Measurements from ENCODE around the gene EYA3.
"Not testable (repeated sequence)": the region's sequence is repeated elsewhere in the genome, so short reads cannot be mapped to it uniquely, and the experiment has no call there.

EYA3 gene

DNA sequence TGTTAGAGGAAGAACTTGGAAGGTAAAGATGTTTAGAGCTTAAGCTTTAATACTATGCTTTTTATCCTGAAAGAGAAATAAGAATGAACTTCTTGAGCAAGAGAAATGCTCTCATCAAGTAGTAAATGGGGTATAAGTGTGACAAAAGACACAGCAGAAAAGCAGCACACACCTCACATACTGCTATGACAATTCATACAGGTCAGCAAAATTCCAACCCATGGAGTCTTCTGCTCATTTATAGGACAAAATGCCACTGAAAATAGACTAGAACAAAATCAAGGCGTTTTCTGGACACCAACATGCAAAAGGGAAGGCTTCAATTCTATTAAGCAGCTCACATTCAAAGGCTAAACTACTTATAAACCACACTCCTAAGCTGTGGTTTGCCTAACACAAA is 61.2 kb downstream of the EYA3 start:
- DNase-seq, result no peak

- DNase-seq, result no peak
These were observed 62.1 kb downstream of the EYA3 start for GRCh38 chr1:28026329-28026728.

DNA sequence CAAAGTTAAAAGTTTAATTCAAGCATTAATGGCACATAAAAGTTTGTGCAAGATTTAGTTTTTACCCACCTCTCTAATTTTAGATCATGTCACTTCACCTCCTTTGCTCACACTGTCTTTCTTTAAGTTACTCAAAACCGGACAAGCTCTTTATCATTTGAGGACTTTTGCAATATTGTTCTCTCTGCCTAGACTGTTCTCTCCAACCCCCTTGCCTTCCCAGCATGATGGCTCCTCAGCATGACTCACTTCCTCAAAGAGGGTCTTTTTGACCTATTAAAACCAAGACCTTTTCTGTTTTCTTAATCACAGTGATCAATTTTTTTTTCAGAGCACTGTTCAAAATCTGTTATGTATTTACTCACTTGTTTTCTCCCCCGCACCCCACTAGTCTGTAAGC is 67.3 kb downstream of the EYA3 start:
- DNase-seq, result no peak

DNA sequence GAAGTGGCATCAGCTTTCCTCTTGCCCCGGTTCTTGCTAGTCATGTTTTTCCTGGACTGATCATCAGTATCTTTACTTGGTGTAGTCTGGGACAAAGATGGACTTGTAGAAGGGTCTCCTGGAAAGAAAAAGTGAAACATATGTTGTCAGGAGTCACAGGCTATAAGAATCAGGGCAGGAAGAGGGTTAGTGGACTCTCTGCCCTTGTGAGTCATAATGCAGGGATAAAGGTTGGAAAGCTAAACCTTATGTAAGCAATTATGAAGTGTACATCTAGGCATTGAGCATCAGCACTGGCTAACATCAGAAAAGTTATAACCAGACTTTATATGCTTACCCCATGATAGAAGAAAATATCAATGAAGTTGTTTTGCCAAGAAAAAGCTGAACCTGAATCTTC is 77.4 kb downstream of the EYA3 start:
- DNase-seq, result no peak

DNA sequence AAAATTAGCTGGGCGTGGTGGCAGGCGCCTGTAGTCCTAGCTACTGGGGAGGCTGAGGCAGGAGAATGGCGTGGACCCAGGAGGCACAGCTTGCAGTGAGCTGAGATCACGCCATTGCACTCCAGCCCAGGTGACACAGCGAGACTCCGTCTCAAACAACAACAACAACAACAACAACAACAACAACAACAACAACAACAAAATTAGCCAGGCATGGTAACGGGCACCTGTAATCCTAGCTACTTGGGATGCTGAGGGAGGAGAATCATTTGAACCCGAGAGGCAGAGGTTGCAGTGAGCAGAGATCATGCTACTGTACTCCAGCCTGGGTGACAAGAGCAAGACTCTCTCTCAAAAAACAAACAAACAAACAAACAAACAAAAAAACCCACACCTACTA is 85.3 kb downstream of the EYA3 start:
- not testable (repeated sequence) for DNase-seq

- DNase-seq, result no peak
These were observed 85.8 kb downstream of the EYA3 start for GRCh38 chr1:28002600-28002999.

DNA sequence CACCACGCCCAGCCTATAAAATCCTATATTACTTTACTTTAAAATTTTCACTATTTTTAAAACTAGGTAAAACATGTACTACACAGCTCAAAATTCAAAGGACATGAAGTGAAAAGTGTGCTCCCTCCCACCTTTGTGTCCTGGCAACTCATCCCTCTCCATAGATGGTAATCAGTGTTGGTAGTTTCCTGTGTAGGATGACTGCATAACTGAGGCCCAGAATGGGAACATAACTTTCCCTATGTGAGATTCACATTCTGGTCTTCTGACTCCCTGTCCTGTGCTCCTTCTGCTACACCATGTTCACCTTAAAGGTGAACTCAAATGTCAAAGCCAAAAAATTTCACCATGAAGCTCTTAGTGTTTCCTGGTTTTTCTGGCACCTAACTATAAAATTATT is 89.4 kb downstream of the EYA3 start:
- no peak for DNase-seq

DNA sequence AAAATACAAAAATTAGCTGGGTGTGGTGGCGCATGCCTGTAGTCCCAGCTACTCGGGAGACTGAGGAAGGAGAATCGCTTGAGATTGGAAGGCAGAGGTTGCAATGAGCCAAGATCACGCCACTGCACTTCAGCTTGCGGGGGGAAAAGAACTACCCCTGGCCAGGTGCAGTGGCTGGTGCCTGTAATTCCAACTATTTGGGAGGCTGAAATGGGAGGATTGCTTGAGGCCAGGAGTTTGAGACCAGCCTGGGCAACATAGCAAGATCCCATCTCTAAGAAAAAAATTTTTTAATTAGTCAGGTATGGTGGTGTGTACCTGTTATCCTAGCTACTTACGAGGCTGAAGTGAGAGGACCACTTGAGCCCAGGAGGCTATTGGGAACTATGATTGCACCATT is 93.9 kb downstream of the EYA3 start:
- DNase-seq, result not testable (repeated sequence)

GRCh38 chr1:27994060-27994459 is 94.3 kb downstream of the EYA3 start:
- no peak for DNase-seq

DNA sequence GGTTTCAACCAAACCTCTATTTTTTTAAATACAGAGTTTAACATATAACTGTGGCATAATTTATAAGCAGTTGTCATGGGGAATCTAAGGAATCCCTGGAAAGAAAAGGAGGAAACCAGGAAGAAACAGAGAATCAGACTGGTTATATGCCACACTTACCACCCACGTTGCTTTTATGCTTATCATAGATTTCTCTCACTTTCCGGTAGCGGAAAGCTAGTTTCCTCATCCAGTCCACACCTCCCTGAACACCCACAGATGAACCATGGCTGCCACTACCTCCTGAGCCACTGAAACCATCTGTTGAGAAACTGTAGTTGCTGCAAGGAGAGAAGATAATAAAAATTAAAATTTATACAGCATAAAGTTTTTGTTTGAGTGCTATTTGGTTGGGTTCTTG is 95.2 kb downstream of the EYA3 start:
- DNase-seq, result peak; percentile 38

DNA sequence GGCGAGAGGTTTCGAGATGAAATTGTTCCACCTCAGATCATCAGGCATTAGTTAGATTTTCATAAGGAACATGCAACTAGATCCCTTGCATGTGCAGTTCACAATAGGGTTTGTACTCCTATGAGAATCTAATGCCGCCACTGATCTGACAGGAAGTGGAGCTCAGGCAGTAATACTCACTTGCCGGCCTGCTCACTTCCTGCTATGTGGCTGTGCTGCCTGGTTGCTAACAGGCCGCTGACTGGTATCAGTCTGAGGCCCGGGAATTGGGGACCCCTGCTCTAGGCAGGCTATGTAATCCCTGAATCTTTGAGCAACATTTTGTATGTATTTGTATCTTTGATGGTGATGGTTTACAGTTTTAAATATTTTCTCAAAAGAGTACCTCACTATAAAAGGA is 96.1 kb downstream of the EYA3 start:
- peak; percentile 62 for DNase-seq

GRCh38 chr1:27990920-27991537 is 97.4 kb downstream of the EYA3 start:
- DNase-seq, result peak; percentile 19

DNA sequence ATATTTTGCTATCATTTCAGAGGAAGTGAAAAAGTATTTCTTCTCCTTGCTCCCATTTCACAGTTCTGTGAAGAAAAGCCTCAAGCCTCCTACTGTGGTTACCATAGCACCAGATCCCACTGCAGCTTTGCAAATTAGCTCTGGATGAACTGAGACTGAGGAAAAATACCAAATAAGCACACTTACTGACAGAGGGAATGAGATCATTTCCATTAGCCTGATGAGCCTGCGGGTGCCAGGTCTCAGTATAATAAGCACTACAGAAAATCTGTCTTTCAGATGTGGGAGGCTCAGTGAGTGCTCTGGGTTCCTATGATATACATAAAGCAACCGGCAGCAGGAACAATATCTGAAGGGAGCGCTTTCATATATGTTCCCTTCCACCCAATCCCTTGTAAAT is 107.3 kb downstream of the EYA3 start:
- DNase-seq, result no peak

GRCh38 chr1:27980216-27980845 is 108.1 kb downstream of the EYA3 start:
- DNase-seq, result no peak

- no peak for DNase-seq
These were observed 108.6 kb downstream of the EYA3 start for GRCh38 chr1:27979859-27980201.

- DNase-seq, result peak; percentile 70
These were observed 109.1 kb downstream of the EYA3 start for GRCh38 chr1:27979151-27979858.

DNA sequence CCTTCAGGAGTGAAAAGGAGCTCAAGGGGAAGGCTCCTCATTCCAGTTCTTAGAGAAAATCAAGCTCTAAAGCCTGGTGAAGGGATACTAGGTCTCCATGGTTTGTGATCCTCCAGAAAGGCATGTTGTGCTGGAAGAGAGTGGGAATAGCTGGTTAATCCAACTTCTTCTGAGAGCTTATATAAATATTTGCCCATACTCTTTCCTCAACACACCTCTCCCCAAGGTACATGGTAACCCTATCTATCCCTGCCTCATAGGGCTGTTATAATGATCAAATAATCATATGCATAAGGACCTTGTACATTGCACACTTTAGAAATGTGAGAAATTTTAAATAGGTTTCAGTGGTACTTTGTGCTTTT is 114.0 kb downstream of the EYA3 start:
- DNase-seq, result no peak

- DNase-seq, result no peak
These were observed 114.5 kb downstream of the EYA3 start for GRCh38 chr1:27973771-27974416.

GRCh38 chr1:27972141-27972540 is 116.3 kb downstream of the EYA3 start:
- no peak for DNase-seq

DNA sequence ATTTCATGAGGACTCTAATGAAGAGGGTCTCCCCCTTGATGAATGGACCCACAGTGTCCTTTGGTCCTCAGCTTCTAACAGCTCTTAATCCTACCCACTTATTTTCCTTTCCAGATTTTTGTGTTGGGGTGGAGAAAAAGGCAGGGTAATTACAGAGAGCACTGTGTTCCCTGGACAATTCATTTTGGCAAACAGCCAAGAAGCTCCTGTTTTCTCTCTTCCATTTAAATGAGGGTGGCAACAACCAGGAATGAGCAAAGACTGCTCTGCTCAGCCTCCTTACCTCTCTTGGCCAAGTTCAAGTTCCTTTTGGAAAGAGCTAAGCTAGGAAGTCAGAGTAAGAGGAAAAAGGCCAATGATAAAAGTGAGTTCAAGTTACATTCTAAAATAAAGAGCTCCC is 116.7 kb downstream of the EYA3 start:
- no peak for DNase-seq

DNA sequence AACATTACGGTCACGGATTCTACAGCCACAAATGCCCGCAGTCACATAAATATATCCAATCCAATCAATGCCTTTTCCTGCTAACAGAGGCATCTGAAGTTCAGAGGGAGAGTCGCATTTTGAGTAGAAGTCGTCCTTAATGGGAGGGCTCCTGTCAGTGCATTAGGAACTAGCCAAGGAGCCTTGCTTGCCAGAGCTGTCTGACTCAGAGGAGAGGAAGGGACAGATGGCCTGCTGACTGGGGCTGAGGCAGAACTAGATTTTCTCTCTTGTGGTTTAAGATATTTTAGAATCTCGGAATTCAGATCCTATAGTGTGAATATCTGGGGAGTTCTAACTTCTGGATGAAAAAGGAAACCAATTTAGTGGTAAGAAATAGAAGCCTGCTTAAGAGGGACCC is 118.0 kb downstream of the EYA3 start:
- DNase-seq, result no peak

DNA sequence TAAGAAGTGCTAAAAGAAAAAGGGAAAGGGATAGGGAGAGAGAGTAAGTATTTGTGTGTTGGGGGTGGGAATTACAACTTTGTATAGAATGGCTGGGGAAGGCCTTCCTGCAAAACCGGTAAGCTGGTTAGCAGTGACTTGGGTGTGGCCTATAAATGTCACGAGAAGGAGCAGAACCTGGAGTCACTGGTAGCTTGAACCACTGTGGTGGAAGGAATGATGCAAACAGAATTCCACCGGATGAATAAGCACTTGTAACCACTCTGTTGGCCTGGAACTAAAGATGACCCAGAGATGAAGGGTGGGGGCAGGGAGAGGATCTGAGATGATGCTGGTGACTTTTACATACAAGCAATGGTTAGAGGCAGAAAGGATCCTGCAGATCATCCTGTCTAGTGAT is 119.7 kb downstream of the EYA3 start:
- DNase-seq, result no peak

DNA sequence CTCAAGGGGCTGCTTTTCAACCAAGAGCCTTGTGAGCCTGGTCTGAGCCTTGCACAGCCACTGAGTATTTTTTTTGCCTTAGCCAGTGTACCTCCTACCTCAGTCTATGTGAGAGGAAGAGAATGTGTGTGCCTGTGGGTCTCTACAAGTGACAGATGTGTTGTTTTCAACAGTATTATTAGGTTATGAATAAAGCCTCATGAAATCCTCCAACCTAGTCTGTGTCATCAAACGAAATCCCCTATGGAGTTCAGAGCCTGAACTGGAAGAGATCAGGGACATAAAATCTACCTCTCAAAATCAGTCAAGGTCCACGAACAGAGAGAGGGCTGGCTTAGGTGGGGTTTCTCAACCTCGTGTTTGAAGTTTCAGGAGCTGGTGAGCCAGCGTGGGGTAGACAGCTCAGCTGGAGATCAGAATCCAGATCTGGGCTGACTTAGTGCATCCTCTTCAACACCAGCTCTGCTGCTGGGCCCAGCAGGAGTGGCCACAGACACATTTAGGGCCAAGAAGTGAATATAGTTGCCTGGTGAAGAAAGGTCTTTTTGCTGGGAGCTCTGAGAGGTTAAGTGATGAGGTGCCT is 120.4 kb downstream of the EYA3 start:
- no peak for DNase-seq

Measured in CD4-positive, alpha-beta T cell treated with Interleukin-17A for 1 hour (primary cell).